Stimulated activated CD8-positive, alpha-beta memory T cell treated with anti-CD3 and anti-CD28 coated beads, Interleukin-4, amount 100 ng/mL, for 24 hours (primary cell): ENCODE measurements around the gene RWDD3.

ENCODE experiments used
- DNase-seq: peaks from one replicate; pipeline ENCODE4 v3.0.0-alpha.2; 2020; ENCODE audit warnings: low read depth

The RWDD3 gene

DNA sequence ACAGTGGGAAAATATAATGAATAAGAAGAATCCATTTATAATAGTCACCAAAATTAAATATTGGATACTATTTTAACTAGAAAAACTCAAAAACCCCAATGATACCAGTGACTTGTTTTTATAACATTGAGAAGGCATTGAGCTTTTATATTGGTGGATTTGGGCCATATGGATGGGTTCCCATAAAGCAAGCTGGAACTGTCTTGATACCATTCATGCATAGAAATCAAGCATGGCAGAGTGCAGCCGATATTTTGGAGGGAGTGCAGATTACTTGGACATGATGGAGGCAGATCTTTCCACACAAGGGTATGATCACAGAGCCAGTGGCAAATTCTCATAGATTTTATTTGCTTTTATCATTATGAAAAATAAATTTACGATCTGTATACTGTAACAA, 3.8 kb upstream of the RWDD3 start:
- DNase-seq: no peak

DNA sequence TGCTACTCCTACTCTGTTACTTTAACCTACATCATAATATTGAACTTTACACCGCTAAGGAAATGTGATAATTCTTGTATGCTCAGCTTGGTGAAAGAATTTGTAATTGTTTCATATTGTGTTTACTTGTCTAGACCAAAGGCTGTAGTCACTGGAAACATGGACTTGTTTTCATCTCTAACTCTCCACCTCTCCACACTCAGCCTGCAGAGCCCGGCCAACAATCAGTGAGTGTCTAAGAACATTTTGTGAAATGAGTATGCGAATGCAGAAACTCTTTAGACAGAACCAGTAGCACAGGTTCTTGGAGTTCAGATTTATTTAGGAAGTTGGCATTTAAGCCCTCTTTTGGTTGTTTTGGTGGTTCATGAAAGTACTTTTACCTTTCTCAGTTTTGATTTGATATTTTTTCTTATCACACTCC, 3.2 kb upstream of the RWDD3 start:
- no peak for DNase-seq

DNA sequence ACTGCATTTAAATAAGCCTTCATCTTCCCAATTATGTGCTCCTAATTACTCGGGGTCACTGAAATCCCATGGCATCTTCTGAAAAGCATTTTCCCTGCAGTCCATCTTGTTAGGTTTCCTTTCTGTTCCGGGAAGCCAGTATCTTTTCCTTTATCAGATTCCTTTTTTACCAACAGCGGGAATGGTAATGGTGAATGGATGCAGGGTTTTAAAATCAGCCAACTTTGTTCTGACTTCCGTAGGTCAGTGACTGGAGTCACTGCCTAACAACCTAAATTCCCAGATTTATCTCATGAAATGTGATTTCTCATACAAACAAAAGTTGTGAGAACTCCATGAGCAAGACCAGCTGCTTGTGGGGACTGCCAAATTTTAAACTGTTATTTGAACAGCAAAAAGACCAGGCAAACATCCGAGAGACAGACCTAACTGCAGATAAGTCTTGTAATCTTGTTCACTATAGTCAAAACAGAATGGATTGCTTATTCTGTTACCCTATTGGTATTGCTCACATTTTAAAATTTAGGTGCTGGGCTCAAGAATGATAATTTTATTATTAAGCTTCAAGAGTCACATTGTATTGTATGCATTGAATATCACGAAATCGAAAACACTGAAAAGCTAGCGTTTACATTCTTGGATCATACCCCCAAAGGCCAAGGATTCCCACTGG, 1.2 kb upstream of the RWDD3 start:
- DNase-seq: no peak

DNA sequence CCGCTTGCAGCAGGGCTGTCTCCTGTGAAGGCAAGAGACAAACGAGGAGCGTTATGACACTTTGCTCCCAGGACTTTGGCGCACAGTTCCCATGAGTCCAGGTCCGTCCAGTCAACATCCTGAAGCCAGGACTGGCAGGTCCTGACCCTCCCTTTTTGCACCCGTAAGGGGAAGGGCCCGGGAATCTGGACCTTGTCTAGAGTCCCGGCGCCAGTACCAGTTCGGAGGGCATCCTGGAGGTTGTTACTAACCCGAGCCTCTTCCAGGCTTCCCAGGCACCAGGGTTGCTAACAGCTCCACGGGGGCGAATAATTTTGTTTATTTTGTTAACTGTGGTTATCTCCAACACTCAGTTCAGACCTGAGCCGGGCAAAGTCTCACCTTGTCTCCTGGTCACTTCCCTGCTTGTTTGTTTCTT, 682 bp upstream of the RWDD3 start:
- DNase-seq: no peak

DNA sequence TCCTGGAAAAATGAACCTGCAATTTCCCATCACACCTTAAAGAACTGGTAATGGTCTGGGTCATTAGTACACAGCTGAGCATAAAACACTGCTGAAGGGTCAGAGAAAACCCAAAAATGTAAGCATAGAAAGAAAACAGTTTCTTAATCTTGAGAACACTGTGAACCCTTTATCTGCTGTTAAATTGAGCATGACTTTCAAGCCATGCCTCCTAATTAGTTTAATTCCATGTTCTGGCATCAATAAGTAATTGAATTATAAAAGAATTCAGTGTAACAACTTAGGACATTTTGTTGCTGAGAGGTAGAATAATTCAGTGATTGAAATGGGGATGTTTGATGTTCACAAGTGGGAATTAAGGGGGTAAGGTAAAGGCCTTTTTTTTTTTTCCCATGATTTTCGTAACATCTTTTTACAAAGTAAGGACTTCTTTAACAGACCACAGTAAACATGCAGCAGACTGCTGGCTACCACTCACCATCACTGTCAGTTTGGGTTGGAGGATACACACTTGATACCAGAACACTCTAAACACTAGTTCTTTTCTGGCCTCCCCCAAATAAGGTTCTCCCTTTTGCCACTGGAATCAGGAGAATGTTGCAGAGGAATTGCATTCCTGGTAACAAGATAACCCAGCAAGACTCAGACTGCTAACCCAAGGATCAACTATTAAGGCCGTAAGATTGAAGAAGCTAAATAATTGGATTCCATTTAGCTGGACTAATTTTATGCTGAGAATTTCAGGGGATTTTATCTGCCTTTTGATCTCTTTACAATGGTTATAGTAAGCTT, 3.0 kb downstream of the RWDD3 start:
- no peak for DNase-seq

DNA sequence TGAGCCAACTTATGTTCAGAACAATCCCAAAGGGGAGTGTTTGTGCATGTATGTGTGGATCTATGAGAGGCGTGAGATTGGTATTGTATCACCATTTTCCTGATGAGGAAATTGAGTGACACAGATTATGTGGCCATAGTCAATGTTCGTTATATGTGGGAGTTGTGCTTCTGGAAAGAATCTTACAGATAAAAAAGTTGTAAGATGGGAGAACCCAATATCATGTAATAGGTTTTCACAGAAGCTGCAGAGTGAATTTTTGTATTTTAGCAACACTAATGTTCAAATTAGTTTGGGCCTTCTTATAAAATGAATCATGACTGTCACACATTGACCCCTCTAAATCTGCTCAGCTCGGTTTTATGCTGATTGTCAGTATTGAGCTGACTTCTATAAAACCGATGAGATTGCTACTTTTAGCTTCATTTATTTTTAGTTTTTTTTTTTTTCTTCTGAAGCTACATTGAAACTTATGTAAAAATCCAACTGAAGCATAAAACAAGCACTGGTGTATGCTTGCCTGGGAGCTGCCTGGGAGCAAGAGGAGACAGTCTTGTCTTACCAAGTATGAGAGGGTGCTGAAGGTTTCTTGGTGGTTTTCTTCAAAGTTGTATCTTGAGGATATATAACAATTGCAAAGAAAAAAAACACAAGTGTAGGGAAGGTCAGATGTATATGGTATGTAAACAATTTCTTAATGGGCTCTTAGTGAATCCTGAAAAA, 4.1 kb downstream of the RWDD3 start:
- DNase-seq: no peak

DNA sequence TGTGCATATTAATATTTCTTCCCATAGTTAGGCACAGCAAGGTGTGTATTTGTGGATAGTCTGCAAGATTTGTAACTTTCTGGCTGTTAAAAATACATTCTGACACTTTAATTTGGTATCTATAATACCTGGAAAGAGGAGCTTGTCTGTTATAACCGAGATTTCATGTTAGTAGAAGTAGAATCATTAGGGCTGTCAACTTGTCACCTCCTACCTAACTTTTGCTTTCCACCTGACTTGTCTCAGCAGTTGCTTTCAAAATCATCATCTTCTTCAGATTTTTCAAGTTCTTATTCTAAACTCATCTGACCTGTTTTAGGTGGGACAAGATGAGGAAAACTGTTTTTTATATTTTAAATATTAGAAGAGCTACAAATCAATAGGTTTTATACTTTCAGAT, 11.0 kb downstream of the RWDD3 start:
- no peak for DNase-seq

DNA sequence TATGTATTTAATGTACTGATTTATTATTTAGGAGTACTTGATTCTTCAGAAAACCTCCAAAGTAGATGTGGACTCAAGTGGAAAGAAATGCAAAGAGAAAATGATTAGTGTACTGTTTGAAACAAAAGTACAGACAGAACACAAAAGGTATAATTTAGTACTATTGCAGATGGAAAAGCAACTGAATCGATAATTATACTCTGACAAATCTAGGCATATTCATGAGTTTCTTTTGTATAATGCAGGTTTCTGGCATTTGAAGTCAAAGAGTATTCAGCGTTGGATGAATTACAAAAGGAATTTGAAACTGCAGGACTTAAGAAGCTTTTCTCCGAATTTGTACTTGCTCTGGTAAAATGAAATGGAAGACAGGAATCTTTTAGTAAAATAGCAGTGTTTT, 12.5 kb downstream of the RWDD3 start:
- no peak for DNase-seq

DNA sequence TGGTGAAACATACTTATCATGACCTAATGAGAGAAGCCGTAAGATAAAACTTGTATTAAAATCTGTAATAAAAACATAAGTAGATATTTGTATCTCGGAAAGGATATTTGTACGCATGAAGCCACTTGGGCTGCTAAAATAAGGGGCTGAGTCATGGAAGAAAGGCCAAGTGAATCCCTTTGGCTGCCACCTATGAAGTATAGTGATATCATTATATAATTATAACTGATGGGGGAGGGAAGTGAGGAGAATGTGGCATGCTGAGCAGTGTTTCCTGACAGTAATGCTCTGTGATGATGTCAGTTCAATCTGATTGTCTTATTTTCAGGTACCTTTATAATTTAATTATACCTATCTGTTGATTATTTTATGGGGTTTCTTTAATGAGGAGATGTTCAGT, 13.6 kb downstream of the RWDD3 start:
- DNase-seq: no peak

DNA sequence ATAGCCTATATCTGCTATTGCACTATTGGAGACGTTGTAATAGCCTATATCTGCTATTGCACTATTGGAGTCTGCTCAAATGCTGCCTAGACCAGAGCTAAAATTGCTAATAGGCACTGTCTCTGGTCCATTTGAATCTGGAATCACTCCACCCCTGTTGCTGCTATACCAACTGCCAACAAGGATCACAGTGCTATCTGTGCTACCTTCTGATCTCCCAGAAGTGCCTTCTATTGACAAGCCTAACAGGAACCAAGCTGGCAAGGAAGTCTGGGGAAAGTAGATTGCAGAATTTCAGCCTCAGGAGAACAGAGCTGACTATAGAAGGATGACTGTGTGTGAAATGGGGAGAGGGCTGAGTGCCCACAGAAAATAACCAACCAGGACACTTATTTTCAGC, 15.9 kb downstream of the RWDD3 start:
- no peak for DNase-seq

DNA sequence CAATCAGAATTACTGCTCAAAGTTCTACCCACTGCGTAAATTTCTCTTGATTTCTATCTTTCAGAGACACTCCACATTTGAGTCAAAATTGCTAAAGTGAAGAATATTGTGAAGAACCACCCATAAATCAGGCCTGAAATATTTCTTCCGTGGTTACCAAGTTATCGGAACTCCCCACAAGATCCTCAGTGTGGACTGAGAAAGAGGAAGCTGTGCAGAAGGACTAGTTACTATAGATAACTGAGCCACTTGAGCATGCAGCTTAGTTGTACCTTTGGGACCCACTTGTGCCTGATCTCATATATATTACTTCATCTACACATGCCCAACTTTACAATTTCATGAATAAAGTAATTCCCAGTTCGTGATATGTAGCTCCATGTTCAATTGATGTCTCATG, 18.4 kb downstream of the RWDD3 start:
- DNase-seq: no peak

DNA sequence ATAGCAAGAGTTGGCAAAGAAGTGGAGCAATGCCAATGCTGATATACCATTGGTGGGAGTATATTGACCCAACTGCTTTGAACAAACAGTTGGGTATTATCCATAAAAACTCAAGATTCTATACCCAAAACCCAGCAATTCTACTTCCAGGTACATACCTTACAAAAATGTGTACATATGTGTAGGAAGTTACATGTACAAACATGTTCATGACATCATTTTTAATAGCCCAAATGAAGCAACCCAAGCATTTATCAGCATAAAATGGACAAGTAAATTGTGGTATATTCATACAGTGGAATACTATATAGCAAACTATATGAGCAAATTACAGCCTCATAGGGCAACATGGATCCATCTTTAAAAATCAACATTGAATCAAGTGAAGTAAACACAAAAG, 20.9 kb downstream of the RWDD3 start:
- DNase-seq: no peak

DNA sequence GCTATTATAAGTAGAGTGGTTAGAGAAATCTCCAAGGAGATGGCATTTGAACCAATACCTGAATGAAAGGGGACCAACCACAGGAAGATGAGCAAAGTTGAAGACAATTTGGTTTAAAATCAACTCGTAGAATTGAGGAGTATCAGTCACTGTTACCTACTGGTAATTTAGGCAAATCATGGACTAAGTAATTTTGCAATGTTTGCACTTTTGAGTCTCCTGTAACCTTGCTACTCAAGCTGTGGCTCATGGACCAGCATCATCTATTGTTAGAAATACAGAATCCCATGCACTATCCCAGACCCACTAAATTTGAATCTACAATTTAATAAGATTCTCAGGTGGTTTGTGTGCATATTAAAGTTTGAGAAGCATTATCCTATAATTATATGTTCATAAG, 21.8 kb downstream of the RWDD3 start:
- no peak for DNase-seq

DNA sequence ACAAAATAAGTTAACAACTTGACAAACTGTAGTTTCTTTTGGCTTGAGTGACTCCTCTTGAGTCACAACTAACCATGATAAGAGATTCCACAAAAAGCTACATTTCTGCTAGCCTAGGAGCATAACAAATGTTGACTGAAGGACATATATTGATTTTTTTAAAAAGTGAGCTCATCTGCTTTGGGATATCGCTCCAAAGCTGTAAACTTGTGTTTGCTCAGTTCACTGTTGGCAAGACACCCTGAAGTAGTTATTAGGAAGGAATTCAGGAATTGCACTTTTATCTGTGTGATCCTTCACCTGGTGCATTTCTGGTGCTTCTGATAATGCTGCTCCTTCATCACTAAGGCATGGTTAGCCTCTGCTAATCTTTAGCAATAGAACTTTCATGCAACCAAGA, 23.7 kb downstream of the RWDD3 start:
- no peak for DNase-seq

DNA sequence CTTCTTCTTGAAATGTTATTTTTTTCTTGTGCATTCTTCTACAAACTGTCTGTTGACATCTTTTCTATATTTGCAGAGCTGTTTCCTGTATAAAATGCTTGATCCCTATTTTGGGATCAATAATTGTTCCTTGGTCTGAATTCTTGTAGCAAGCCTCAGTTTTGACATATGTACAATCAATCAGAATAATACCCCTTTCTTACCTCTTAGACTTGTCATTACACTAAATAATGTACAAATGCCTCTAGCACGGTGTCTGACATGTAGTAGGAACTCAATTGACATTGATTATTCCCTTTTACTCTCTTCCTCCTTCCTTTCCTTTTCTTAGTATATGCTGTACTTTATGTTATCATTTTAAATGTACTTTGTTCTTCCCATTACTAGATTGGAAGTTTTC, 25.2 kb downstream of the RWDD3 start:
- DNase-seq: no peak

DNA sequence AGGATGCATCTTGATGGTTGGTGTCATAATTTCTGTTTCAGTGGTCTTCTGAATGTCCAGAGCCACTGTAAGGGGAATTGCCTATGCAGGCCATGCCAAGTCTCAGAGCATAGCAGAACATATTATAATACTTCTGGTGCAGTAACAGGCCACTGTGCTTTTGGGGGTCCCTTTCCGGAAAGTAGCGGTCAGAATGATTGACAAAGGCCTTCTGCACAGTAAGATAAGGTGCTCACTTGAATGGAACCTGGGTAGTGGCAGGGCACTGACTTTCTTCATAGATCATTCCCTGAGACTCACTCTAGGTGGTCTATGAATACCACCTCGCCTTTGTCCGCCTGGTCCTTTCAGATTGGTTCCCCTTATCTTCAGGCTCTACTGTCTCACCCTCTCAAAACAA, 28.9 kb downstream of the RWDD3 start:
- DNase-seq: no peak

DNA sequence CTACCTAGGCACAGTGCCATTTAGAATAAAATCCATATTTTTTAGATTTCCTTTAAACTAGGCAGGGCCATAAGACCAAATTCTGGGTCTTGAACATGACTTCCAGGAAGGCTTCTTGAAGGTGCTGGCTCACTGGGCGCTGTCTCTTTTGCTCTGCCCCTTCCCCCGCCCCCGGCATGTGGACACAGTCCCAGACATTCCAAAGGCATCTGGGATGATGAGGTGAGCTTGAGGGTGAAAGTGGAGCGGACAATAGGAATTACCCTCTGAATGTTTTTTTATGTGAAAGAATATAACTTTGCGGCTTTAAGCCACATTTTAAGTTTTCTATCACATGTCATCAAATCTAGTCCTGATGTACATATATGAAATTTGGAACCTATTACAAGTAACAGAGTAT, 29.4 kb downstream of the RWDD3 start:
- no peak for DNase-seq

DNA sequence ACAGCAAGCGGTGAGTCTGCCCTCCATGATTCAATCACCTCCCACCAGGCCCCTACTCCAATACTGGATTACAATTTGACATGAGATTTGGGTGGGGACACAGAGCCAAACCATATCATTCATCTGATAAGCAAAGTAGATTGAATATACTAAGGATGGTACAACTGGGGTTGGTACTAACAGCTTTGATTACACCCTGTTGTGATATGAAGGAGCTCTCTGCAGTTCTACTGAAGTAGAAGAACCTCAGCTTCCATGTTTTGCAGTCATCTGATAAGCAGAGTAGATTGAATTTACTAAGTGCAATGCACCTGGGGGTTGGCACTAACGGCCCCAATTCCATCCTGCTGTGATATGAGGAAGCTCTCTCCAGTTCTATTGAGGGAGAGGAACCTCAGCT, 31.1 kb downstream of the RWDD3 start:
- DNase-seq: no peak

DNA sequence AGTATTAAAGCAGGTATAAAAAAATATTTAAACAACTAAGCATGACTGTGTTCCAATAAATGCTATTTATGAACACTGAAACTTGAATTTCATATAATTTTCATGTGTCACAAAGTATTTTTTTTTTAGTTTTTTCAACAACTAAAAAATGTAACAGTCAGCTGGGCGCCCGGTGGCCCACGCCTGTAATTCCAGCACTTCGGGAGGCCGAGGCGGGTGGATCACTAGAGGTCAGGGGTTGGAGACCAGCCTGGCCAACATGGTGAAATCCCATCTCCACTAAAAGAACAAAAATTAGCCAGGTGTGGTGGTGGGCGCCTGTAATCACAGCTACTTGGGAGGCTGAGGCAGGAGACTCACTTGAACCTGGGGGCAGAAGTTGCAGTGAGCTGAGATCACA, 42.4 kb downstream of the RWDD3 start:
- no peak for DNase-seq

DNA sequence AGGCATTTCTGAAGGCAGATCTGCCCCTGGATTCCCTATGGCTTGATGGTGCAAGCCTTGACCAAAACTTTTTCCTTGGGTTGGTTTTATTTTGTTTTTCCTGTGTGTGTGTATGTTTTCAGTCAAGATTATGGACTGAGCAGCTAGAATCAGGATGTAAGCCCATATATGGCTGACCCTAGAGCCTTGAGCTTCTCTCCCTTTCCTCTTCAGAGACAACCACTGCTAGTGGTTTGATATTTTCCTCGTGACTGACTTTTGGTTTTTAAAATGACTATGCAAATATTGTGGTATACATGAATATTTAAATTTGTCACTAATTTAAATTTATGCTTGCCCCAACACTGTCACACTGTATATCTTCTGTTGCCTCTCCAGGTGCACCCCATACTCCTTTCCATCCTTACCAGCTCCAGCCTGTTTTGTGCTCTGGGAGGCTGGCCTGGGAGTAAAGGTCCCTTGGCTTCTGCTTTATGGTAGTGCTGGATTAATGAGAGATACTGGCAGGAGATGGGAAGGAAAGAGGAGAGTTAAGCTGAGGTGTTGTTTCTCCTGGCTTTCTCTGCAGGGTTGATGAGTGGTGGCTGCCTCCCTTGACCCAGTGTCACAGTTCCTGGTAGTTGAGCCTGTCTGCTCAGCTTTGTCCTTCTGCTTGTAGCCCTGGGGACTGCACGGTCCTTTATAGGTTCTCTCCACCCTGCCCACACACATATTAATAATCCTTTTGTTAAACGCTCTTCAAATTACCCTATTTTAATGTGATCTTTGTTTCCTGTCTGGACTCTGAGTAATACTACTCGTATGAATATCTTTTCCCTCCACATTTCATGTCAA, 44.4 kb downstream of the RWDD3 start:
- no peak for DNase-seq

DNA sequence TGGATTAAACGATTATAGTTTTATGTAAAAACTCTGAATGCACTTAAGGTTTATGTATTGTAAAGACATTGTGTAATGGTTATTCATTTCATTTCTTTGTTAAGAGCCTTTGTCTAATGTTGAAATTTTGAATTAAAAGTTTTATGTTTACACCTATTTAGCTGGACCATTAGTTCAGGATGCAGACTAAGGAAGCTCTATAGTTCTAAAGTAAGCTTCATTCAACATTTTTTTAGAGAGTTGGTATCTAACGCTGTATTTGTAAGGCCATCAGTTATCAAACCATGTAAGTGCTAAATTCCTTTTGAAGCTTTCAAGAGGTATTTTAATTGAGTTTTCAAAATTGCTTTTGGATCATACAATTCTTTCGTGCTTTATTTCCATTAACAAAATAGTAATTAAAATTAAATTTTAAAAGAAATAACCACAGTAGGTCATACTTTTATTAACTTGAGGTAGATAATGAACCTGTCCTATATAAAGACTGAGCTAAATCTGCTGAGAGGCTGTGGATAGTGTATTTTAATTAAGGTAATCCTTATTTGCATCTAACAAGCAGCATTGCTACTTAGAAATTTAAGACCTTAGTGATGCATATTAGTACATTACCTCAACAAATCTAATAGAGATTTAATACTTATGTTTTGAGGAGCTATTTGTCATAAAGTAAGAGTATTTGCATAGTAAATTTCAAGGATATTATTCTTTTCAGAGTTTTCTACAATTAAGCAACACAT, 47.9 kb downstream of the RWDD3 start:
- DNase-seq: no peak

DNA sequence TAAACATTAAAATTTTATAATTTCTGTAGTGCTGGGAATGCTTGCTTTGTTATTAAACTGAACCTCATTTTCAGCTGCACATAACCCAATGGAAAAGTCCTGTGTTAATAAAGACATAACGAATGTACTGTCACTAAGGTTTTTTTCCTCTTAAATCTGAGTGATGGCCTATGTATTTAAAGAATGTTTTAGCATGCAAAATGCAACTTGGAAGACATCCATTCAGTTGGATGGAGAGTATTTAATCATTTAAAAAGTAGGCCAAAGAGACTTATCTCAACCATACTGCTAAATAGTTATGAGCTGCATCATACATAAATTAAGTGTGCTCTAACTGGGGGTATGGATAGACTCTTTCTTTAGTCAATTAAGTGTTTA, 48.5 kb downstream of the RWDD3 start:
- no peak for DNase-seq
